ENCODE measurements around the gene PPP1R15A.
"Not testable (repeated sequence)": the region's sequence is repeated elsewhere in the genome, so short reads cannot be mapped to it uniquely, and the experiment has no call there.

- not testable (repeated sequence) for TF ChIP-seq POLR2AphosphoS5 (IDR thresholded peaks at IDR 0.05)
- TF ChIP-seq, protein P1, sequence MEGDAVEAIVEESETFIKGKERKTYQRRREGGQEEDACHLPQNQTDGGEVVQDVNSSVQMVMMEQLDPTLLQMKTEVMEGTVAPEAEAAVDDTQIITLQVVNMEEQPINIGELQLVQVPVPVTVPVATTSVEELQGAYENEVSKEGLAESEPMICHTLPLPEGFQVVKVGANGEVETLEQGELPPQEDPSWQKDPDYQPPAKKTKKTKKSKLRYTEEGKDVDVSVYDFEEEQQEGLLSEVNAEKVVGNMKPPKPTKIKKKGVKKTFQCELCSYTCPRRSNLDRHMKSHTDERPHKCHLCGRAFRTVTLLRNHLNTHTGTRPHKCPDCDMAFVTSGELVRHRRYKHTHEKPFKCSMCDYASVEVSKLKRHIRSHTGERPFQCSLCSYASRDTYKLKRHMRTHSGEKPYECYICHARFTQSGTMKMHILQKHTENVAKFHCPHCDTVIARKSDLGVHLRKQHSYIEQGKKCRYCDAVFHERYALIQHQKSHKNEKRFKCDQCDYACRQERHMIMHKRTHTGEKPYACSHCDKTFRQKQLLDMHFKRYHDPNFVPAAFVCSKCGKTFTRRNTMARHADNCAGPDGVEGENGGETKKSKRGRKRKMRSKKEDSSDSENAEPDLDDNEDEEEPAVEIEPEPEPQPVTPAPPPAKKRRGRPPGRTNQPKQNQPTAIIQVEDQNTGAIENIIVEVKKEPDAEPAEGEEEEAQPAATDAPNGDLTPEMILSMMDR (IDR thresholded peaks at IDR 0.05), result not testable (repeated sequence)
These were observed 37.3 kb downstream of the PPP1R15A start for GRCh38 chr19:48909424-48910077.

Data from prostate gland (tissue), 2 donors.